Aorta (tissue), 5 donors: Measurements from ENCODE around the gene SOS1. TPM values are rescaled to one million over a fixed set of nuclear protein-coding genes. Genes with fewer than 3 reads are reported as not detected.

ENCODE experiments used
- ATAC-seq: fragments of 200-7000 bp; cut with Tn5 transposase; one replicate; pipeline ENCODE4 v1.9.1; 2022; ENCODE audit warnings: moderate library complexity; ENCODE audit not compliant: low FRiP score
- DNase-seq, 2 donors: peaks; one replicate each; pipeline ENCODE4 v3.0.0-alpha.2; 2020
- H3K27ac ChIP-seq, 2 donors: one replicate each; pipeline ENCODE4 v1.5.1; 2013; ENCODE audit warnings: low read length in 2 of 2, mild to moderate bottlenecking in 2 of 2, moderate library complexity in 2 of 2, control low read depth in 1 of 2, inconsistent platforms in 1 of 2, low read depth in 1 of 2
- H3K27me3 ChIP-seq, 2 donors: one replicate each; pipeline ENCODE4 v1.6.1; 2013; ENCODE audit warnings: control low read depth in 1 of 2, low read length in 1 of 2, mild to moderate bottlenecking in 1 of 2, moderate library complexity in 1 of 2; ENCODE audit not compliant: insufficient read depth in 2 of 2, control insufficient read depth in 1 of 2
- H3K36me3 ChIP-seq, 2 donors: one replicate each; pipeline ENCODE4 v1.6.1; 2013; ENCODE audit warnings: control low read depth in 1 of 2, low read length in 1 of 2, mild to moderate bottlenecking in 1 of 2; ENCODE audit not compliant: insufficient read depth in 2 of 2, control insufficient read depth in 1 of 2
- H3K4me1 ChIP-seq, 2 donors: one replicate each; pipeline ENCODE4 v1.6.1; 2013; ENCODE audit warnings: low read length in 2 of 2, control low read depth in 1 of 2, mild to moderate bottlenecking in 1 of 2, moderate library complexity in 1 of 2; ENCODE audit not compliant: insufficient read depth in 2 of 2, control insufficient read depth in 1 of 2
- H3K4me3 ChIP-seq, 2 donors: one replicate each; pipeline ENCODE4 v1.5.1; 2013; ENCODE audit warnings: low read length in 2 of 2, control low read depth in 1 of 2, mild to moderate bottlenecking in 1 of 2
- H3K9me3 ChIP-seq: one replicate; pipeline ENCODE4 v1.6.1; 2013; ENCODE audit warnings: mild to moderate bottlenecking, low read length; ENCODE audit not compliant: control insufficient read depth
- WGBS, 2 donors: extraction: QIAGEN DNeasy Blood & Tissue Kit; methylation state at CpG; one replicate each; pipeline ENCODE4 v1.1.7; 2013; 5-methylcytosine and 5-hydroxymethylcytosine counted together
- intact Hi-C, 2 donors: fragments of 100-400 bp; cut with DNase I; formaldehyde crosslinking; loops; one replicate each; pipeline versions ENCODE4 v1.14.2 to v1.15.0; 2022
- polyA plus RNA-seq, 2 donors: library from polyadenylated mRNA; stranded (reverse); fragments of 200-250 nt; gene quantifications; one replicate each; pipeline ENCODE4 v1.2.3, GENCODE V29; 2013
- total RNA-seq, 2 donors: library from RNA; stranded (reverse); fragmentation: NEBNext Ultra II Directional; extraction: Animal tissue kit (Norgen Biotek cat#: 25700); gene quantifications; one replicate each; pipeline ENCODE4 v1.2.1, GENCODE V29; 2021
- donor health status: healthy with polysubstance abuse.
- donor health status: Bipolar disorder and iron deficiency.
- donor health status: DM: no; HTN: no; CAD: no.
- donor health status: DM: no; HTN: no; CAD: no.
- donor health status: DM: yes; HTN: yes; CAD: no.

SOS1 gene
- total and polyA plus RNA-seq, 4 donors, result 7.6 to 67.9 (median 33.0) TPM

- Histone ChIP-seq H3K9me3 (no peaks in the 10 kb centered on the region), H3K27me3 (no peaks in the 10 kb centered on the region), H3K36me3 (peaks cover 5 to 8% of the 10 kb centered on the region in 2 donors), H3K4me1 (no peaks in the 10 kb centered on the region), H3K4me3 (no peak overlapping the region), H3K27ac (no peak overlapping the region)
- 96 to 98% methylated on average over 1 of the region's 1 CpG for WGBS, 2 donors
- no peak for ATAC-seq
- intact Hi-C loops, result no loop called here
- no peak for DNase-seq
These were observed 132.1 kb downstream of the SOS1 start for GRCh38 chr2:38988716-38989115.

DNA sequence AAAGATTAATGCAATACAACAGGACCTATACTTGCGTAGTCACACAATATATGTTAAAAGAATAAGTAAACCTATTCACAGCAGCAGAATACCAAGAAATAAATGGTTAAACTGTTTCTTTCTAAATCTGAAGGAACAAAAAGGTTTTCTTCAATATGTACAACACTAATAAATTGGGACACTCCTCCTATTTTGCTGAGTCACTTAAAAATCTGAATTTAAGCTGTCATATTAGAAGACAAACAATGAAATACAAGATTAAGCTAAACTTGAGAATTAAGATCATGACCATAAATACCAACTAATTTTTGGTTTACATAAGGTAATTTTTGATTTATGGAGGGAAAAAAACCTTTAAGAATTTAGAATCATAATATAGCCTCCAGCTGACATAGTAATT, 138.4 kb downstream of the SOS1 start:
- Histone ChIP-seq H3K4me1 (no peaks in the 10 kb centered on the region), H3K27ac (no peak overlapping the region), H3K4me3 (no peak overlapping the region), H3K9me3 (no peaks in the 10 kb centered on the region), H3K36me3 (peaks cover 5 to 6% of the 10 kb centered on the region in 2 donors), H3K27me3 (no peaks in the 10 kb centered on the region)
- 100% methylated on average over 1 of the region's 1 CpG for WGBS, 2 donors
- DNase-seq (no peak), ATAC-seq (no peak)
- intact Hi-C loops, result no loop called here

DNA sequence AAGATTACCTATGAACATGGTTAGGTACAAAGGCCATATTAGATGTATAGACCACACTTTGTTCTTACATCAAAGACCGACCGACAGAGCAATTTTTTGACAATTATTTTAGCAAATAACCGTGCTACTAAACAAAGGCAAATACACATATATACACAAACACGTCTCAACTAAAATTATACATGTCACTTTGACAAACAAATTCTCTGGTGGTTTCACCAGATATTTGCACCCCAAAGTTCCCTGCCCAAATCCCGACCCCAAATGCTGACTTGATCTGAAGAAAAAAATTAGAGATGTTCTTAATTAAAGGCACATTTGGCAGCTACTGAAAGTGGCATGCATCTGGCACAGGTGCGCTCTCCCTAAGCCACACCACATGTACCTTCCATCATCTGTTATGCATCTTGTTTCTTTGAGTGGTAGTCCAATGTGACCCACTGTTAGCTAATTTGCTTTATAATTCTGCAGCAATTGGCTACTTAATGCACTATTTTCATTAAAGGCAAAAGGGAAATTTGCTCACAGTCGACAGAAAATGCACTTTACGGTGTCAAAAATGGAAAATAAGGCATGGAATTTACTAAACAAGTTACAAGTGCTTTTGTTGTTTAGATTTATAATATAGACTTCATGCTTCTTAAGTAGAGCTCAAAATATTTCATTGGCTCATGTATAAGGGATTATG, 139.0 kb downstream of the SOS1 start:
- DNase-seq (no peak), ATAC-seq (no peak)
- Histone ChIP-seq H3K4me3 (no peak overlapping the region), H3K9me3 (no peaks in the 10 kb centered on the region), H3K36me3 (peaks cover 5 to 6% of the 10 kb centered on the region in 2 donors), H3K27ac (no peak overlapping the region), H3K27me3 (no peaks in the 10 kb centered on the region), H3K4me1 (no peaks in the 10 kb centered on the region)
- WGBS, 2 donors, result 95% methylated on average over 8 of the region's 8 CpGs
- intact Hi-C loops, result no loop called here

DNA sequence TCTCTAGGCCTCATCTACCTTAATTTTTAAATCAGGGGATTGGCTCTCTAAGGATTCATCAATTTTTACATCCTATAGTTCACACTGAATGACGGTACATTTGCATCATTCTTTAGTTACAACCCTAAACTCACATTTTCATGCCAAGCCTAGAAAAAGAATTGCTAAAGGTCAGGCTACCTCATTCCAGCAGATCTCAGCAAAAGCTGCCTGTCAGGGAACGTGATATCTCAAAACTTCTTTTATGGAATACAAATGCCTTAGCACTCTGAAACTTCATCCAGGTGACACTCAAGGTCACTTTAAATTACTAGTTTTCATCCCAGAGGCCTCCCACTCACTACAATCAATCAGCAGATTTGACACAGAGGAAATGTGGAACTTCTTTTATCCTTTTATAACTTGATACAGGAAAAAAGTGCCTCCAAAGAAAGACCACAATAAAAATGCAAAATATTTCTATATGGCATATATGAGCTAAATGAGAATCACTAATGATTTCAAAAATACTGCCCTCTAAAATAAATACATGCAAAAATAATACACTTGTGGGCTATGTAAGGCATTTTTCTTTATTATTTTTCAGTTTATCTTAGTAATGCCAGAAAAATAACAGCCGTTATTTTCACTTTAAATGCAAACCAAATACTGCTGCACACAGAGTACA, 139.7 kb downstream of the SOS1 start:
- Histone ChIP-seq H3K9me3 (no peaks in the 10 kb centered on the region), H3K27ac (no peak overlapping the region), H3K4me3 (no peak overlapping the region), H3K27me3 (no peaks in the 10 kb centered on the region), H3K36me3 (peaks cover 3 to 6% of the 10 kb centered on the region in 2 donors), H3K4me1 (no peaks in the 10 kb centered on the region)
- no peak for ATAC-seq
- DNase-seq, result no peak
- WGBS, 2 donors, result 89 to 90% methylated on average over 3 of the region's 3 CpGs
- intact Hi-C loops, result no loop called here

DNA sequence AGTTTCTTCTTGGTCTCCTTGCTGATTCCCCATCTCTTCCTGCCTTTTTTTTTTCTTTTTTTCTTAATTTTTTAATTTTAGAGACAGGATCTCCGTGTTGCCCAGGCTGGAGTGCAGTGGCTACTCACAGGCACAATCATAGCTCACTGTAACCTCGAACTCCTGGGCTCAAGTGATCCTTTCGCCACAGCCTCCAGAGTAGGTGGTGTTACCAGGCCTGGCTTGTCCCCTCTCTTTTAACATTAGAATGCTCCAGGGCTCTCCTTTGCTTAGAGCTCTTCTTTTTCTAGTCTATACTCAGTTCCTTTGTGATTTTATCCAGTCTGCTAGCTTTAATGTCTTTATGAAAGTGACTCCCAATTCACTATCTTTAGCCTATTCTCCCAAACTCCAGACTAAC, 141.9 kb downstream of the SOS1 start:
- Histone ChIP-seq H3K4me3 (no peak overlapping the region), H3K27me3 (no peaks in the 10 kb centered on the region), H3K9me3 (no peaks in the 10 kb centered on the region), H3K4me1 (no peaks in the 10 kb centered on the region), H3K27ac (no peak overlapping the region), H3K36me3 (peaks cover 0 to 2% of the 10 kb centered on the region in 2 donors)
- WGBS, 2 donors, result 95 to 96% methylated on average over 3 of the region's 3 CpGs
- intact Hi-C loops, result no loop called here
- ATAC-seq, result no peak
- no peak for DNase-seq

GRCh38 chr2:38978296-38978903, 142.5 kb downstream of the SOS1 start:
- no peak for ATAC-seq
- intact Hi-C loops, result no loop called here

DNA sequence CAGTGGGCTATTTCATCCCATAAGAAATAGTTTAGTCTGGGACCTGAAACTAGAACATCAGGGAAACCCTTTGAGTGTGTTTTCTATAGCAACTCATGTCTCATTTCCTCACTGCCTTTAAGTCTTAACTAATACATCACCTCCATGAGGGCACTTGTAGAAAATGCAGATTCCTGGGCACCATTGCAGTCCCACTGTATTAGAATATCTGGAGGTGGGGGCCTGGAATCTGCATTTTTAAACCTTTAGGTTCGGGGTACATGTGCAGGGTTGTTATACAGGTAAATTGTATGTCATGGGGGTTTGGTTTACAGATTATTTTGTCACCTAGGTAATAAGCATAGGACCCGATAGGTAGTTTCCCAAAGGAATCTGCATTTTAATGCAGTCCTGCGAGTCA, 143.8 kb downstream of the SOS1 start:
- intact Hi-C loops, result no loop called here
- Histone ChIP-seq H3K36me3 (peaks cover 0 to 2% of the 10 kb centered on the region in 2 donors), H3K9me3 (no peaks in the 10 kb centered on the region), H3K4me1 (no peaks in the 10 kb centered on the region), H3K27me3 (no peaks in the 10 kb centered on the region), H3K27ac (no peak overlapping the region), H3K4me3 (no peak overlapping the region)
- WGBS, 2 donors, result 97 to 99% methylated on average over 3 of the region's 3 CpGs
- no peak for ATAC-seq
- no peak for DNase-seq

More at GRCh38 chr2:38978296-38978903, 142.5 kb downstream of the SOS1 start:
- Histone ChIP-seq H3K27ac (no peak overlapping the region), H3K9me3 (no peaks in the 10 kb centered on the region), H3K36me3 (peaks cover 0 to 2% of the 10 kb centered on the region in 2 donors), H3K27me3 (no peaks in the 10 kb centered on the region), H3K4me3 (no peak overlapping the region), H3K4me1 (no peaks in the 10 kb centered on the region)
- no peak for DNase-seq
- 89 to 92% methylated on average over 5 of the region's 5 CpGs for WGBS, 2 donors

DNA sequence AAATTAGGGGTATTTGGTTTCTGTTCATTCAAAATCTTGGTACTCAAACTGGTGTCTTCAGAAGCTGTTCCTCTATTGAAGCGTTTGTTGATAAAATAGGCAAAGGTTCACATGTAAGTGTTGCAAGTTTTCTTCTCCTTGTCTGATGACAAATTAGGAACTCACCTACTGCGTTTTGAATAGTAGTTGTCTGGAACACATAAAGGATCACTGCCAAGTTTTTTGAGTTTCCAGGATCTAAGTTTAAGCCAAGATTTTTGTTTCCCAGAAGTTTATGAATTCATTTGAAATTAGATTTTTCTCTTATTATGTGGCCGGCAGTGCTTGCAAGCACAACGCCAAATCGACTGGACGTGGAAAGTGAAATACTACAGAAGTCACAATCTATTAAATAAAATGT, 145.8 kb downstream of the SOS1 start:
- Histone ChIP-seq H3K36me3 (peaks cover 0 to 2% of the 10 kb centered on the region in 2 donors), H3K9me3 (no peaks in the 10 kb centered on the region), H3K4me1 (no peaks in the 10 kb centered on the region), H3K27ac (no peak overlapping the region), H3K27me3 (no peaks in the 10 kb centered on the region), H3K4me3 (no peak overlapping the region)
- intact Hi-C loops, result no loop called here
- no peak for DNase-seq
- WGBS, 2 donors, result 39 to 42% methylated on average over 6 of the region's 6 CpGs
- ATAC-seq, result no peak

GRCh38 chr2:38973266-38973665, 147.6 kb downstream of the SOS1 start:
- H3K36me3 ChIP-seq, result no peaks in the 10 kb centered on the region
- intact Hi-C loops, result no loop called here
- H3K4me1 ChIP-seq, result no peaks in the 10 kb centered on the region
- no peaks in the 10 kb centered on the region for H3K9me3 ChIP-seq
- no peak overlapping the region for H3K27ac ChIP-seq
- no peaks in the 10 kb centered on the region for H3K27me3 ChIP-seq
- H3K4me3 ChIP-seq, result no peak overlapping the region
- DNase-seq (no peak), ATAC-seq (no peak)
